BJ (cell line): ENCODE data around the gene OR51L1. TPM values are rescaled to one million over a fixed set of nuclear protein-coding genes. Genes with fewer than 3 reads are reported as not detected.

Experiments
- CTCF ChIA-PET: fragments of 350-600 bp; formaldehyde crosslinking; extraction: SDS; loops from one replicate; lab custom pipeline; 2021; ENCODE audit warnings: antibody characterized with exemption, inconsistent platforms; lab: Yijun Ruan, JAX
- POLR2A ChIA-PET: fragments of 300-600 bp; sonication (Branson Sonifier 250); formaldehyde crosslinking; extraction: SDS; loops from one replicate; lab custom pipeline; 2021; ENCODE audit warnings: antibody characterized with exemption; lab: Charles Lee
- DNase-seq: peaks from one replicate; pipeline ENCODE4 v3.0.0-alpha.2; 2011; ENCODE audit warnings: low read depth
- H3K27me3 ChIP-seq: 2 replicates; pipeline ENCODE4 v1.6.0; 2011; ENCODE audit warnings: low read length; ENCODE audit not compliant: control insufficient read depth, insufficient read depth
- H3K36me3 ChIP-seq: 2 replicates; pipeline ENCODE4 v1.5.1; 2011; ENCODE audit warnings: low read length; ENCODE audit not compliant: control insufficient read depth, insufficient read depth
- H3K4me3 ChIP-seq: 2 replicates; pipeline ENCODE4 v1.5.1; 2011; ENCODE audit warnings: low read depth, mild to moderate bottlenecking, control low read depth, low read length
- CTCF ChIP-seq: IDR thresholded peaks from 2 replicates; pipeline ENCODE4 v1.5.1; 2011; ENCODE audit warnings: low read depth, mild to moderate bottlenecking, control low read depth, inconsistent platforms, low read length, moderate library complexity; ENCODE audit not compliant: insufficient read depth
- polyA plus RNA-seq: library from polyadenylated mRNA; depleted of rRNA; stranded (reverse); fragments of >200 nt; gene quantifications from 2 replicates; pipeline ENCODE4 v1.2.3, GENCODE V29; 2011

OR51L1 gene
- polyA plus RNA-seq, 1 experiment: not detected

GRCh38 chr11:5004424-5005274 lies 10.0 kb downstream of the OR51L1 start:
- H3K4me3 ChIP-seq: no peak overlapping the region
- no peaks in the 10 kb centered on the region for H3K27me3 ChIP-seq
- peak; percentile 1 for DNase-seq
- ChIA-PET POLR2A (no interaction called here), CTCF (interaction anchor here (0.7 to 2.6 kb wide), 6 partner anchors 13 to 817 kb away, joined by 3 to 19 read pairs (median 3); partner anchors contain the start of gene OR51D1)
- TF ChIP-seq CTCF: peak; percentile 63
- no peaks in the 10 kb centered on the region for H3K36me3 ChIP-seq

GRCh38 chr11:5007561-5007960 lies 12.9 kb downstream of the OR51L1 start:
- POLR2A ChIA-PET: no interaction called here
- no peak for TF ChIP-seq CTCF
- H3K4me3 ChIP-seq: no peak overlapping the region
- CTCF ChIA-PET: interaction anchor here (1.0 to 2.6 kb wide), 3 partner anchors 371 to 825 kb away, joined by 3 to 10 read pairs (median 3); partner anchors contain the start of gene OR51D1
- no peaks in the 10 kb centered on the region for H3K36me3 ChIP-seq
- DNase-seq: no peak
- H3K27me3 ChIP-seq: no peaks in the 10 kb centered on the region

GRCh38 chr11:5011254-5011653 lies 16.6 kb downstream of the OR51L1 start:
- H3K27me3 ChIP-seq: no peaks in the 10 kb centered on the region
- no peak overlapping the region for H3K4me3 ChIP-seq
- no peak for DNase-seq
- H3K36me3 ChIP-seq: no peaks in the 10 kb centered on the region
- ChIA-PET CTCF (no interaction called here), POLR2A (no interaction called here)
- TF ChIP-seq CTCF: no peak

GRCh38 chr11:5013012-5013411 lies 18.4 kb downstream of the OR51L1 start:
- Histone ChIP-seq H3K27me3 (no peaks in the 10 kb centered on the region), H3K36me3 (no peaks in the 10 kb centered on the region), H3K4me3 (no peak overlapping the region)
- POLR2A ChIA-PET: no interaction called here
- CTCF ChIA-PET: interaction anchor here (1.0 kb wide), 1 partner anchor 9 kb away, joined by 3 read pairs; no protein-coding TSS in a partner anchor
- no peak for DNase-seq
- no peak for TF ChIP-seq CTCF

- Histone ChIP-seq H3K36me3 (no peaks in the 10 kb centered on the region), H3K4me3 (no peak overlapping the region), H3K27me3 (no peaks in the 10 kb centered on the region)
- CTCF ChIA-PET: interaction anchor here (1.0 kb wide), 1 partner anchor 9 kb away, joined by 4 read pairs; no protein-coding TSS in a partner anchor
- no peak for TF ChIP-seq CTCF
- POLR2A ChIA-PET: no interaction called here
- DNase-seq: no peak
These were observed 27.3 kb downstream of the OR51L1 start for GRCh38 chr11:5021996-5022395.
